GM21390 (cell line): ENCODE measurements around the gene BCKDHB.

Experiments
- ATAC-seq: cut with Tn5 transposase; IDR thresholded peaks from one replicate; pipeline ENCODE4 v1.9.1; 2021; ENCODE audit not compliant: unreplicated experiment

BCKDHB gene

GRCh38 chr6:80366714-80367113 lies 260.2 kb downstream of the BCKDHB start:
- no peak for ATAC-seq

GRCh38 chr6:80376411-80376810 lies 269.9 kb downstream of the BCKDHB start:
- ATAC-seq: no peak

GRCh38 chr6:80380566-80380965 lies 274.1 kb downstream of the BCKDHB start:
- ATAC-seq: no peak

GRCh38 chr6:80382811-80383210 lies 276.3 kb downstream of the BCKDHB start:
- no peak for ATAC-seq

- no peak for ATAC-seq
Measured at GRCh38 chr6:80388507-80388906, 282.0 kb downstream of the BCKDHB start.
